NCI-H2227 (cell line): ENCODE data around the gene NTM.

Experiments used
- DNase-seq: peaks from one replicate; lab custom pipeline; 2025; ENCODE audit not compliant: unreplicated experiment; lab: John Stamatoyannopoulos, UW

The NTM gene

GRCh38 chr11:131372234-131372962, 2.0 kb downstream of the NTM start:
- DNase-seq: no peak

DNA sequence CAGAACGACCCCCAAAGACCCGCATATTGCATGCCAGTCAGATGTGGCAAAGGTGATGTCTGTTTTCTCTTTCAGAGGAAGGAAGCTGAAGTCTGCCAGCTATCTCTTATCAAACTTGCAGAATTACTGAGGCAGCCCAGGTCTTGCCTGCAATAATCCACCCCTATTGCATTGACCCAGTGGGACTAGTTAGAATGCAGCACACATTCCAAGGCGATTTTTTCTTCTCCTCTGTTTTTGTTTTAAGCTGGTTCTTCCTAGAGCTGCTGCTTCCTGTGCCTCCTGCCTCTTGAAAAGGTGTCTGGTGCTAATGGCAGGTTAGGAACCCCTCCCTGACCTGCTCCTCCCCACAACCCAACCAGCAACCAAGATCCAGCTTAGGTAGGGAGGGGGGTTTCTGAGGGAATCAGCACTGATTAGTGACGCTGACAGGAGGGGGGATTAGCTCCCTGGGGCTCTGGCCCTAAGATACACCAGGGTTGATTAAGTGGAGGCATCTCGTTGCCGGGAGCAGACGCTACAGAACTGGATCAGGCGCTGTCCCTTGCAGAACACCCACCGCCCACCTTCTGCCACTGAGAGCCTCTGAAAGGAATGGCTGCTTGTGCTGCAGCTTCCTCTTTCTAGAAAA, 2.8 kb downstream of the NTM start:
- no peak for DNase-seq

DNA sequence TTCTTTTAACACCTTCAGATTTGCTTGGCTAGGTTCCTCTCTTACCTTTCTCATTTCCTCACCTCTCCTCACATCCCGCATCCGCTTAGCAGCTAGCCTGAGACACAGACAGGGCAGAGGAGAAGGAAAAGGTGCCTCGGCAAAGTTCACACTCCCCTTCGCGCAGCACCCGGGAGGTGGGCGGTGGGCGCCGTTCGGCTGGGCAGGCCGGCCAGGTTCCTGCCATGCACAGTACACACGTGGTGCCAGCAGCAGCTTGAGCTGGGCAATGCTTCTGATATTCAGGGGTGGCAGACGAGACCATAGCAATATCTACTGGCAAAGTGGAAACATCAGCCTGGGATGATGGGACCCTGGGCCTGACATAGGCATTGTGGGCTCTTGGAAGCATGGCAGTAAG, 3.3 kb downstream of the NTM start:
- DNase-seq: no peak

GRCh38 chr11:131375421-131375820, 5.0 kb downstream of the NTM start:
- DNase-seq: no peak

DNA sequence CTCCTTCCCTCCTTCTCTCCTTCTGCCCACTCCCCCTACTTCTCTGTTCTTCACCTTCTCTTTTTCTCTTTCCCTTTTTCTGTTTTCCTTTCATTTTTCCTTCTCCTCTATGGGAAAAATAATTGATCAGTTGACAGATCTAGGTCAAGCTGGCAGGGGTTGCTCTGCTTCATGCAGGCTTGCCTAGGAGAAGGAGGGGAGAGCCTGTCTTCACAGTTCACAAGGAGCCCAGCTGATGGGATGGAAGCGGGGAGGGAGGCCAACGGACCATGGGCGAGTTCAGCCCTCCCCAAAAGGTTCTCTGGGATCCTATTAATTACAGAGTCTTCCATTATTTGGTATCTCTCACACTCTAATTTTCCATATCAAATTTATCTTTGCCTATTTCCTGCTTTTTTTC, 5.5 kb downstream of the NTM start:
- DNase-seq: no peak

GRCh38 chr11:131378931-131379330, 8.5 kb downstream of the NTM start:
- DNase-seq: no peak

DNA sequence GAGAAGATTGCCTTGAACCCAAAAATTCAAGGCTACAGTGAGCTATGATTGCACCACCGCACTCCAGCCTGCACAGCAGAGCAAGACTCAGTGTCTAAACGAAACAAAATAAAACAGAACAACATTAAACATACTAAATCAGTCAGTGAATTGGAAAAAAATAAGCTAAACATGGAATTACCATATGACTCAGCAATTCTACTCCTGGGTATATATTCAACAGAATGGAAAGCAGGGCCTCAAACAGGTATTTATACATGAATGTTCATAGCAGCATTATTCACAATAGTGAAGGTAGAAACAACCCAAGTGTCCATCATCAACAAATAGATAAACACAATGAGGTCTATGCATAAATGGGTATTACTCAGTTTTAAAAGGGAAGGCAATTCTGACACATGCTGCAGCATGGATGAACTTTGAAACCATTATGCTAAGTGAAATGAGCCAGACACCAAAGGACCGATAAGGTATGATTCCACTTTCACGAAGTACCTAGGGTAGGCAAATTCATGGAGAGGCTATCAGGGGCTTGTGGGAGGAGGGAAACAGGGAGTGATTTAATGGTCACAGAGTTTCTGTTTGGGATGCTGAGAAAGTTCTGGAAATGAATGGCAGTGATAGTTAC, 15.5 kb downstream of the NTM start:
- DNase-seq: no peak

- no peak for DNase-seq
Measured at GRCh38 chr11:131386408-131386807, 16.0 kb downstream of the NTM start.

- DNase-seq: no peak
Measured at GRCh38 chr11:131388030-131388429, 17.6 kb downstream of the NTM start.

DNA sequence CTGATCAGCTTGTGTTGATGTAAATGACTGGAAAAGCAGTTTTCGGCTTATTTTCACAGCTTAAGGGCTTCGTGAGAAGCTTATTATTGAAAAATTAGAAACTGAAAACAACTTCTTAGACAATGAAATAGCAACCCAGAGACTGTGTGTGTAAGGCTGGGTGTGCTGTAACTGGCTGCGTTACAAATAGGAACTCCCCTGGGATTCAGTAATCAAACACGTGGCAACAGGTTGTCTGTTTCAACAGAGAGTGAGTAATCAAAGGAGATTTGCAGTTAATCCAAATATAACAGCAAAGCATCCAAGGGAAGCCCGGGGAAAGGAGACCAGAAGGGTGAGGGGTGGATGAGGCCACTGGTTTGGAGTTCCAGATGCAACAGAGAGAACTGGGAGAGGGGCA, 19.2 kb downstream of the NTM start:
- no peak for DNase-seq

- no peak for DNase-seq
Measured at GRCh38 chr11:131391176-131391575, 20.8 kb downstream of the NTM start.

DNA sequence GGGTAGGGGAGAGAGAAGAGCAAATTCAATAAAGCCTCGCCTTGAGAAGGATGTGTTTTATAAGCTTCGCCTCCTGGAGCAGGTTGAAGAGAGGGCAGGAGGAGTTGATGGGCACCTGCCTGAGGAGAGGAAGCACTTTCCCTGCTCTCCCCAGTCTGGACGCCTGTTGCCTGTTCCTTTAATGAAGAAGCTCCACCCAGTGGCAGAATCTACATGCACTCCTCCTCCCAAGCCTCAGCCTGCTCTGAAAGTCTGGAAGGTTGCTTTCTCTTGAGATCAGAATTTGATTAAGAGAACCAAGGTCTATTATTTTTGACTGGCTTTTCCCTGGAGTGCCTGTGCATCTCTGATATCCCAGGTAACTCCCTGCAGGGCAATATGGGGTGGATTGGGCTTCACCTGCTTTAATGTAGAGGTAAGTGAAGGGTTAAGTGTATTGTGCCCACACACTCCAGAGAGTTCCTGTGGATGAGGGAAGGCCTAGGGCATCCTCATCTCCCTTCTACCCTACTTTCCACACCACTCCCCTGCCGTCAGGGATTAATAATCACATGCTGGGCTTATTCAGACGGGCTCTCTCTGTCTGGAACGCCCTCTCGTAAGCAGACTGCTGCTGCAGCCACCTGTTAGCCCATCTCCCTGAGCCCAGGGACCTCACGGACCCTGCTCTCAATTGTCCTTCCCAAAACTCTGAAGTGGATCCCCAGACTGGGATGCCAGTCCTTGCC, 22.3 kb downstream of the NTM start:
- DNase-seq: peak; percentile 3

GRCh38 chr11:131393691-131394090, 23.3 kb downstream of the NTM start:
- DNase-seq: no peak

GRCh38 chr11:131397675-131398074, 27.3 kb downstream of the NTM start:
- peak; percentile 10 for DNase-seq

DNA sequence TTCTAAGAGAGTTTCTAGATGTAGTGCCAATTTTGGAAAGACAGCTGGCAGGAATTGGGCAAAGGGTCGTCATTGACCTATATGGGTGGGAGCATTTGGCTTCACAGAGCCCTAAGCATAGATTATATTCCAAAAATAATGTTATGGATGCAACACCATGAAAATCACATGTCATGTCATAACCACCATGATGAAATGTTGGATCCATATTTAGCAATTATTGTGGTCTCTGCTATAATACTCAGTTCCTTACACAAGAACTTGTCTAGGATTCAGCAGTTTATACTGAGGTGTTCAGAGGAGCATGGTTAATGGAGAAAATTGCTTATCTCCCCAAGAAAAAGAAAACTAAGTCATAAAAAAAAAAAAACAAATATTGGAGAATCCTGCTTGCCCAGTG, 31.6 kb downstream of the NTM start:
- DNase-seq: no peak

- no peak for DNase-seq
Measured at GRCh38 chr11:131404010-131404409, 33.6 kb downstream of the NTM start.

GRCh38 chr11:131408025-131408640, 37.7 kb downstream of the NTM start:
- no peak for DNase-seq

DNA sequence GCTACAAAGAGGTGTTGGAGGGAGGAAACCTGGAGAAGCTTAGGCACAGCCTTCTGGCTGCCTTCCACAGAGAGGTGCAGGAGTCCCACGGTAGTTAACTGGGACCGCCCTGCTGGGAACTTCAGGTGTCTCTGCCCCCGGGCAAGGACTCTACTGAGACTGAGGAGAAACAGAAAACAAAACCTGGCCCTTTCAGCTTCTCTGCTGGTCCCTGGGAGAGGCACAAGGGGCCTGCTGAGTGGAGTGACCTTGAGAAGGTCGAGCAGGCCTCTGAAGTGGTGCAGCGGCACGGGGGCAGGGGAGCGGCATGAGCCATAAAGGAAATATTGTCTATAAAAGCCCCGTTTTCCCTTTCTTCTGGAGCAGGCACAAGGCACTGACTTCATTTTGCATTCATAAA, 38.9 kb downstream of the NTM start:
- no peak for DNase-seq

- no peak for DNase-seq
Measured at GRCh38 chr11:131411636-131412035, 41.2 kb downstream of the NTM start.

- DNase-seq: no peak
Measured at GRCh38 chr11:131412061-131412460, 41.6 kb downstream of the NTM start.

DNA sequence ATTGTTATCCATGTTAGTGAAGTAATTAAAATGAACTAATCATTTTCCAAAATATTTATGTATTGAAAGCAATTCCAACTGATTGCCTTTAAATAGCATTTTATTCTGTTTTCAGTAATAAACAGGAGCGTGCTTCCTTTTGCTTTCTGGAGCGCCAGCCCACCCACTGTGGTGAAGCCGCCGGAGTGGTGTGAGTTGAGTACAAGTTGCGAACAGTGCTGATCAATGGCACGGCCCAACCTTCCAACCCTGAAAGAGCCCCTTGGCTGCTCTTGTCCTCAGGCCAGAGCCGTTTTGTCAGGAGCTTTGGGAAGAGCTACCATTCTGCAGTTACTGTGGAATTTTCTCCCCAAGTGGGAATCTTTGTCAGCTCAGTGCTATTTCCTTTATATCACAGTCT, 42.8 kb downstream of the NTM start:
- no peak for DNase-seq
